HG02610 (cell line): ENCODE data around the gene ECD.
A peak's percentile ranks its signal among the peaks of the same experiment; 100 is the strongest.
"Not testable (repeated sequence)": the region's sequence is repeated elsewhere in the genome, so short reads cannot be mapped to it uniquely, and the experiment has no call there.

Experiments used
- ATAC-seq: cut with Tn5 transposase; IDR thresholded peaks from one replicate; pipeline ENCODE4 v1.9.1; 2021; ENCODE audit warnings: mild to moderate bottlenecking, moderate library complexity; ENCODE audit not compliant: unreplicated experiment

The ECD gene

DNA sequence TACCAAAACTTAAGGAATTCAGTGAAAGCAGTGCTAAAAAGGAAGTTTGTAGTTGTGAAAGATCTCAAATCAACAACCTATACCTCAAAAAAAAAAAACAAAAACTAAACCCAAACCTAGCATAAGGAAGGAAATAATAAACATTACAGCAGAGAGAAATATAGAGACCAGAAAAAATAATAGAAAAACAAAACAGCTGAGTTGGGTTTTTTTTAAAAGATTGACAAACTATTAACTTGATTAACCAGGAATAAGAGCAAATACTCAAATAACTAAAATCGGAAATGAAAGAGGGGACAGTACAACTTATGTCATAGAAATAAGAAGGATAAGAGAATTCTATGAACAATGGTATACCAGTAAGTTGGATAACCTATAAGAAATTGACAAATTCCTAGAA, 6.7 kb downstream of the ECD start:
- no peak for ATAC-seq

- ATAC-seq = no peak
Observed at GRCh38 chr10:73159038-73159648, 8.7 kb downstream of the ECD start.

GRCh38 chr10:73156054-73156453, 11.8 kb downstream of the ECD start:
- no peak for ATAC-seq

- ATAC-seq = no peak
Observed at GRCh38 chr10:73152009-73152408, 15.8 kb downstream of the ECD start.

DNA sequence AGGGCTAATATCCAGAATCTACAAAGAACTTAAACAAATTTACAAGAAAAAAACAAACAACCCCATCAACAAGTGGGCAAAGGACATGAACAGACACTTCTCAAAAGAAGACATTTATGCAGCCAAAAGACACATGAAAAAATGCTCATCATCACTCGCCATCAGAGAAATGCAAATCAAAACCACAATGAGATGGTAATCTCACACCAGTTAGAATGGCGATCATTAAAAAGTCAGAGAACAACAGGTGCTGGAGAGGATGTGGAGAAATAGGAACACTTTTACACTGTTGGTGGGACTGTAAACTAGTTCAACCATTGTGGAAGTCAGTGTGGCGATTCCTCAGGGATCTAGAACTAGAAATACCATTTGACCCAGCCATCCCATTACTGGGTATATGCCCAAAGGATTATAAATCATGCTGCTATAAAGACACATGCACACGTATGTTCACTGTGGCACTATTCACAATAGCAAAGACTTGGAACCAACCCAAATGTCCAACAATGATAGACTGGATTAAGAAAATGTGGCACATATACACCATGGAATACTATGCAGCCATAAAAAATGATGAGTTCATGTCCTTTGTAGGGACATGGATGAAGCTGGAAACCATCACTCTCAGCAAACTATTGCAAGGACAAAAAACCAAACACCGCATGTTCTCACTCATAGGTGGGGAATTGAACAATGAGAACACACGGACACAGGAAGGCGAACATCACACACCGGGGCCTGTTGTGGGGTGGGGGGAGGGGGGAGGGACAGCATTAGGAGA, 17.0 kb downstream of the ECD start:
- not testable (repeated sequence) for ATAC-seq

DNA sequence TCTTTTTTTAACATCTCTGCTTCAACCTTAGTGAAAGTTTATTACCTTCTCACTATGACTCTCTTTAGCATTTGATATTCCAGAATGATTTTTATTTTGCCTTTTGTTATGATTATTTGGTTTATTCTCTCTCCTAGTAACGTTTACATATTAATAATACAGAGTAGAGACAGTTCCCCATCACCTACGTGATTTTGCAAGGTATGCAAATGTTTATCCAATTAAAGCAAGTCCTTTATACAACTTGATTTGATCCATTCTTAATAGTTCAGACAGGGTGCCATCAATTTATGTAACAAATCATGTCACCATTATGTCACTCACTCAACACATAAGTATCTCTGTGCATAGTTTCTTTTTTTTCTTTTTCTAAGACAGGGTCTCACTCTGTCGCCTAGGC, 26.2 kb downstream of the ECD start:
- no peak for ATAC-seq

DNA sequence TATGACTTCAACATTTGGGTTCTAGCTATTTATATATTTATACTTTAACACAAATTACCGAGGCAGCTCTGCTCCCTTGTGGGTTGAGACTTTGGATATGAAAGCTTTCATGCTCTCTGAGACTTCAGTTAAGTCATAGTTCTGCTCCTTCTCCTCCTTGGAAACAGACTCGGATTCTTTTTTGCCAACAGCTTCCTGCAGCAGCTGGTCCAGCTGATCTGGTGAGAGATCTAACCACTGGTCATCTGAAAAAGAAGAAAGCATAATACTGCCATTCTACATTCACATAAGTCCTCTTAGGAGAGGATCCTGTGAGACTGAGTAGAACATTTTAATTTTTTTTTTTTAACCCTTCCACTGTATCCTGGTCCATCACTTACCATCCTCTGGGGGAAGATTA, 28.6 kb downstream of the ECD start:
- no peak for ATAC-seq

- no peak for ATAC-seq
Observed at GRCh38 chr10:73136627-73137026, 31.2 kb downstream of the ECD start.

- ATAC-seq = no peak
Observed at GRCh38 chr10:73134727-73135126, 33.1 kb downstream of the ECD start.

DNA sequence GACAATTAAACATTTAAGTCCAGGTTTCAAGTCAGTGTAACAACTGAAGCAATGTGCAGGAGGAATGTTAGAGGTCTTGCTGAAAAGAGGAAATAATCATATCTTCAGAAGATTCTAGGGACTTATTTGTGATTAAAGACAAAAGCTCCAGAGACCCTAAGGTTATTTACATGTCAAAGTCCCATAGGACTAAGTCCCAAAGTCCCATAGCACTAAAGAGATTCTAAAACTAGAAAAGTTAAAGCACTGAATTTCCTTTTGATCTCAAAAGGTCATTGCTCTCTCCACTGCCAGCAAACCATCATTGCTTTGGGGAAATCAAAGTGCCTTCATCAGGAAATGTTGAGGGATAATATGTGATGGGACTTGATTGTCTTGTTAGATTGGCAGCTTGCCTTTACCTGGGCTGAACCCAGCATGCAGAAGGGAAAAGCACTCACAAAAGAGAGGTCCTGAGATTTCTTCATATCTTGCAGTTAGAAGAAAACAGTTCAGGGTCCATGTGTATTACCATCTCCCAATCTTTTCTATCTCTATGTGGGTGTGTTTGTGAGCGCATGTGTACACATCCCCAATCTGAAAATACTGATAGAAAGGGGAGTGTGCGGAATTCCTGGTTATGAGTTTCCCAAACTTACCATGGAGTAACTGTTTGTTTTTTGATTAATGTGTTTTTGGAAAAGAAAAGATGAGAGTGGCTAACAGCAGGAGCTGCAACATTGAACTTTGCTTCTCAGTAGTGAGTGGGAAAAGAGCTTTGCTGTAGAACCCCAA, 35.7 kb downstream of the ECD start:
- no peak for ATAC-seq

GRCh38 chr10:73131301-73131700, 36.5 kb downstream of the ECD start:
- no peak for ATAC-seq

GRCh38 chr10:73126343-73126742, 41.5 kb downstream of the ECD start:
- no peak for ATAC-seq

GRCh38 chr10:73119952-73120351, 47.9 kb downstream of the ECD start:
- ATAC-seq = no peak

DNA sequence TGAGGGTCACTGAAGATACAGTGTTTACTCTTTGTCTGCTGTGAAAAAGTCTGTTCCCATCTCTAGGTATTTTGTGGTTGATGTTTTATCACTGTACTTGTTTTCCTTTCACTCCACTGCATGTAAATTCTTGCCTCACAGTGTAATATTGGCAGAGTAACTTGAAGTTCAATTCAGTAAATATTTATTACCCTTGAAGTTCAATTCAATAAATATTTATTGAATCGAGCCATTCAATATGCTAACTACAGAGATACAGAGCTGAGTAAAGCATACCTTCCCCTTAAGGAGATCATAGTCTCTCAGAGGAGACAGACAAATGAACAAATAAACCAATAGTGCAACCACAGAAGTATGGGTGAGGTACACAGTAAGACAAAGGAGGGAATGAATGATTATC, 48.4 kb downstream of the ECD start:
- no peak for ATAC-seq

GRCh38 chr10:73117976-73118743, 49.6 kb downstream of the ECD start:
- peak; percentile 77 for ATAC-seq

GRCh38 chr10:73116017-73116416, 51.8 kb downstream of the ECD start:
- no peak for ATAC-seq

DNA sequence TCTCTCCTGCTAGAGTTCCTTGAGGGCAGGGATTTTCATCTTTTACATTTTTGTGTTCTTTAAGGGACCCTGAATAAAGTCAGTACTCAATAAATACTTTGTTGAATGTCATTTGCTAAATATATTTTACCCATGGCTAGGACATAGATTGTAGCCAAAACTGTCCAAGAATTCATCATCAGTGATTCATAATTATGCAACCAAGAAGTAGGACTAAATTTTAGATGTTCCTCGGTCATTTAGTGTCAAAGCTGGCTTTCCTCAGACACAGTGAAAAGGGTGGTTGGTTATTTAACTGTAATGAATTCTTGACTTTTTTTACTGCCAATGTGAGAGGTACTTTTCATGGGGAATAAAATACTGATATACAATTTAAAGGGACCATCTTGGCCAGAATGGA, 54.3 kb downstream of the ECD start:
- ATAC-seq = no peak

GRCh38 chr10:73112032-73112431, 55.8 kb downstream of the ECD start:
- not testable (repeated sequence) for ATAC-seq

GRCh38 chr10:73110345-73110849, 57.4 kb downstream of the ECD start, which contains the start of gene NUDT13:
TSS of gene NUDT13 (plus strand) at chr10:73110455. CDS start at chr10:73114366, 3,911 bp downstream.
- peak; percentile 84 for ATAC-seq

GRCh38 chr10:73109248-73109652, 58.6 kb downstream of the ECD start:
- not testable (repeated sequence) for ATAC-seq

- ATAC-seq = no peak
Observed at GRCh38 chr10:73106301-73106700, 61.5 kb downstream of the ECD start.
